AG04450 (cell line): ENCODE measurements around the gene HOXC9. TPM values are rescaled to one million over a fixed set of nuclear protein-coding genes. Genes with fewer than 3 reads are reported as not detected.

Experiments
- CTCF ChIA-PET: fragments of 300-600, 350-600 bp; formaldehyde crosslinking; extraction: SDS; loops from one replicate; lab custom pipeline; 2022; ENCODE audit warnings: antibody characterized with exemption, inconsistent platforms; lab: Charles Lee
- POLR2A ChIA-PET: fragments of 350-600 bp; formaldehyde crosslinking; extraction: SDS; loops from one replicate; lab custom pipeline; 2021; ENCODE audit warnings: antibody characterized with exemption, inconsistent platforms; lab: Yijun Ruan, JAX
- DNase-seq: peaks from one replicate; pipeline ENCODE4 v3.0.0-alpha.2; 2011; ENCODE audit warnings: low read depth, low spot score
- H3K27ac ChIP-seq: one replicate; pipeline ENCODE4 v1.5.1; 2012; ENCODE audit warnings: low read depth, low read length, control low read depth
- H3K27me3 ChIP-seq: one replicate; pipeline ENCODE4 v1.6.0; 2012; ENCODE audit warnings: low read length; ENCODE audit not compliant: control insufficient read depth, insufficient read depth
- H3K4me3 ChIP-seq: 2 replicates; pipeline ENCODE4 v1.5.1; 2011; ENCODE audit warnings: mild to moderate bottlenecking, low read depth, low read length, control low read depth
- H3K9me3 ChIP-seq: 2 replicates; pipeline ENCODE4 v1.5.1; 2012; ENCODE audit warnings: low read length; ENCODE audit not compliant: control insufficient read depth, insufficient read depth
- CTCF ChIP-seq: IDR thresholded peaks from 2 replicates; pipeline ENCODE4 v1.5.1; 2011; ENCODE audit warnings: low read depth, low read length, control low read depth, inconsistent platforms
- polyA plus RNA-seq: library from polyadenylated mRNA; depleted of rRNA; stranded (reverse); fragments of >200 nt; gene quantifications from 2 replicates; pipeline ENCODE4 v1.2.3, GENCODE V29; 2011

Gene HOXC9
- polyA plus RNA-seq, 1 experiment: not detected

- no peak for TF ChIP-seq CTCF
Measured at GRCh38 chr12:53995378-53996239, 4.4 kb upstream of the HOXC9 start.

DNA sequence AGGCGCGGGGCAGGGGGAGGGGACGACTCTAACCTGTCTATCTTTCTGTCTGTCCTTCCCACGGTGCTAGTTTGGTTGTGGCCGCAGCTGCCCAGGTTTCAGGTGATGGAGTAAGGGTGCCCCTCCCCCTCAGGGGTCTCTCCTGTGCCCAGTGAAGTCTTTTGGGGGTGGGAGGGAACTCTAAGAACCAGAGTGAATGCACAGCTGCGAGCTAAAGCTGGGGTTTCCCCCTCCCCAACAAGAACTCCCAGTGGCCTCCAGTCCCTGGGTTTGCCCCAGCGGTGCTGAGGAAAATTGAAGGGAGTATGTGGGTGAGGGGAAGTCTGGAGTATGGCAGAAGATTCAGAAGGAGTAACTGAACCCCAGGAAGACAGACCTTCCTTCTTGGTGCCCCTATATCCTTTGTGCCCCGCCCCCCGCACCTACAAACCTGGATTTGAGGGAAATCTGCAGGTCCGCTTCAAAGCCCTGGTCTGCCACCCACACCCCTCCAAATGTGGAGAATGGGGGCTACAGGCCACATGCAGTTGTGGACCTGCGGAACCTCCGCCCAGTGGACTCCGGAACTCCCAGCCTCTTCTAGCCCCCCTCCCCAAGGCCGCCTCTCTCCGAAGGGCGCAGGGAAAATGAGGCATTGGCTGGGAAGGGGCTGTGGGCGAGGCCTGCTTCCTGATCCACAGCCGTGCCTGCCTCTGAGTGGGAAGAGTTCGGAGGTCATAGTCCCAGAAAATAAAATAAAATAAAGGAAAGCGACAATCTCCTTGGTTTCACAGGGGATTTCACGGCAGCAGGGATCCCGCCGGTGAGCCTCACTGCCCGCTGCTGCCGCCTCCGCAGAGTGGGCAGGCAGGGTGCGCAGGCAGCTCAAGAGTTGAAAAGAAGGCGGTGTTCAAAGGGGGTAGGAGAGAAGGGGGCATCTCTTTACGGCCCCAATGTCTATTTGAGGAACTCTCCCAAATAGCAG is 3.4 kb upstream of the HOXC9 start:
- no peak for DNase-seq
- peaks cover 98% of the 10 kb centered on the region for H3K27me3 ChIP-seq
- H3K27ac ChIP-seq: no peak overlapping the region
- ChIA-PET CTCF (interaction anchor here (0.6 to 1.3 kb wide), 2 partner anchors 9 to 12 kb away, joined by 3 to 5 read pairs; partner anchors contain the start of gene HOXC8), POLR2A (no interaction called here)
- peak overlapping the region; percentile 42; the same call in 1 of the 2 replicates for H3K4me3 ChIP-seq
- TF ChIP-seq CTCF: no peak
- peaks cover 13% of the 10 kb centered on the region; the same call in 1 of the 2 replicates for H3K9me3 ChIP-seq

More at GRCh38 chr12:53995378-53996239, 4.4 kb upstream of the HOXC9 start:
- ChIA-PET CTCF (interaction anchor here (0.6 to 1.3 kb wide), 4 partner anchors 9 to 213 kb away, joined by 3 to 5 read pairs (median 3); partner anchors contain the start of gene HOXC8), POLR2A (no interaction called here)
- peaks cover 13% of the 10 kb centered on the region; the same call in 1 of the 2 replicates for H3K9me3 ChIP-seq
- no peak for DNase-seq
- peak overlapping the region; percentile 42 for H3K4me3 ChIP-seq
- H3K27me3 ChIP-seq: peaks cover 98% of the 10 kb centered on the region
- H3K27ac ChIP-seq: no peak overlapping the region

DNA sequence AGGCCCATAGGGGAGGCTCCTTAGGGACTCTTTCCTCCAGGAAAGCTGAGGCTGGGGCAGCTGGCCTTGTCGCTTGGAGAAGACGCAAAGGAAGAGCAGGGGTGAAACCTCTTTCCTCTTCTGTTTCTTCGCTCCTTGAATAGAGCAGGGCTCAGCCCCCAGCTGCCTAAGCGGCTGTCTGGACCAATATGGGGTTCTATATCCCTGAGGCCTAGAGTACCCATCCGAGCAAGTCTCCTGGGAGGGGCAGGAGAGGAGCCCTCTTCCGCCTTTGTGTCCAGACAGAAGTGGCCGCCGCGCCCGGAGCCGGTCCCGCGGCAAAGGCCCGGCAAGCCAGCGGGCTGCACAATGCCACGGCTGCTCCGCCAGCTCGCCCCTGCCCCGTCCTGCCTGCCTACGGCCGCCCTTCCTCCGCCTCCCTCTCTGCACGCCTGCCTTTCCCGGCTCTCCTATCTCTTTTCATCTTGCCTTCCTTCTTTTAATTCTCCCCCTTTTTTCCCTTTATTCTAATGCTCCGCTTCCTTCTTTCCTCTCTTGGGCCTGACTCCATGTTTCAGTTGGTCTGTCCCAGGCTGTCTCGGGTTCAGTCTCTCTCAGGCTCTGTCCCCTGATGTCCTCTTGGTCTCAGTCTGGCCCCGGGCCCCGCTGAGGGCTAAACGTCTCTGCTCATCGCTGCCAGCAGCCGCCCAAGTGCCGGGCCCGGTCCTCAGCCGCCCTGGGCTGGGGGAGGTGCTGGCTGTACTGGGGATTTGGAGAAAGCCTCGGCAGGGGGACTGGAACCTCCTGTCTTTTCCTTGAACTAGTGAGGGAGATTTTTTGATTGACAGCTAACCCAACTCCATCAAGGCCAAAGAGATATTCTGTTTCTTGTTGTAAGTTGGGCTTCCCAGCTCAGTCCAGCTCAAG is 2.5 kb upstream of the HOXC9 start:
- DNase-seq: no peak
- POLR2A ChIA-PET: no interaction called here
- TF ChIP-seq CTCF: no peak
- CTCF ChIA-PET: interaction anchor here (0.7 to 3.5 kb wide), 3 partner anchors 8 to 217 kb away, joined by 3 to 16 read pairs (median 4); no protein-coding TSS in a partner anchor
- Histone ChIP-seq H3K4me3 (no peak overlapping the region), H3K27me3 (peaks cover 98% of the 10 kb centered on the region), H3K9me3 (peaks cover 13% of the 10 kb centered on the region; the same call in 1 of the 2 replicates), H3K27ac (no peak overlapping the region)

DNA sequence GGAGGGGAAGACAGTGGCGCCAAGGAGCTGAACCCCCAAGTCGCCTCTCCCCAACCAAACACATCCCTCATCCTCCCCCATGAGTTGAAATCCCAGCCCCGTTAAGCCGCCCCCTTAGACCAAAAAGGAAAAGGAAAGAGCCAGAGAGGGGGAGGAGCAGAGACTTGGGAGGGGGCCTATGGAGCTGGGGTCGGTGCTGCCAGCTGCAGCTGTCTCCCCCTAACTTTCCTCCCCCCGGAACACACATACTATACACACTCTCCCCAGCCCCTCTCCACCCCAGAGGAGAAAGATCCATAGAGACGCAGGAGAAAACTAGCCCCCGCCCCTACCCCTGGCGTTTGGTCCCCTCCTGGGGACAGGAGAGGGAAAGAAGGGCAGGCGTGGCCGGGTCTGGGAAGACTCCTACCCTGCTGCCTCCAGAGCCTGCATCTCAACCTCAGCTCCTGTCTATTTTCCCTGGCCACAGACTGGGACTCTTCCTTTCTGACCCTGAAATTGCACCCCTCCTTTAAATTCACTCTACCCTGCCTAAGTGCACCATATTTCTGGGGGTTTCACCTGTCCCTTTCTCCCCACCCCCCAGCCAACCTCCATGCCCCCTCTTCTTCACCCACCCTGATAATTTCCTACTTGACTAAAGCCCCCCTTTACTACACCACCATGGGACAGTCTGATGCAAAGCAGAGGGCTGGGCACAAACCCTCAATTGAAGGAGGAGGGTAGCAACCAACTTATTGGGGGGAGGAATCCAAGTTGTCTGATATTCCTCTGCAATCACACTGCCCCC is 1.7 kb upstream of the HOXC9 start:
- H3K4me3 ChIP-seq: no peak overlapping the region
- peaks cover 98% of the 10 kb centered on the region for H3K27me3 ChIP-seq
- ChIA-PET CTCF (interaction anchor here (1.6 to 3.5 kb wide), 2 partner anchors 203 to 216 kb away, joined by 4 to 16 read pairs; no protein-coding TSS in a partner anchor), POLR2A (no interaction called here)
- DNase-seq: no peak
- no peak overlapping the region for H3K27ac ChIP-seq
- H3K9me3 ChIP-seq: peaks cover 13% of the 10 kb centered on the region; the same call in 1 of the 2 replicates
- TF ChIP-seq CTCF: no peak
